ENCODE results near the gene CIITA. TPM values are rescaled to one million over a fixed set of nuclear protein-coding genes. Genes with fewer than 3 reads are reported as not detected.

The CIITA gene
- total and polyA plus RNA-seq, 8 donors: 1.8 to 39.7 (median 5.4) TPM

- peak in 1 of 4 donors; percentile 65 for ATAC-seq
- H3K27ac ChIP-seq: no peak overlapping the region
- no peaks in the 10 kb centered on the region for H3K36me3 ChIP-seq
- intact Hi-C loops (cut with DNase I): no loop called here
- no peak for FAIRE-seq
- WGBS, 2 donors: 35 to 39% methylated on average over 17 of the region's 17 CpGs
- DNase-seq: no peak
- no peaks in the 10 kb centered on the region for H3K4me1 ChIP-seq
- no peak for TF ChIP-seq CTCF (IDR thresholded peaks at IDR 0.05)
- no peaks in the 10 kb centered on the region for H3K9me3 ChIP-seq
- no peak overlapping the region for H3K4me3 ChIP-seq
- H3K27me3 ChIP-seq: no peaks in the 10 kb centered on the region
Observed at GRCh38 chr16:10895053-10895946, 18.3 kb downstream of the CIITA start.

GRCh38 chr16:10896165-10896564 is 19.2 kb downstream of the CIITA start:
- H3K27ac ChIP-seq: no peak overlapping the region
- no peak for DNase-seq
- no peaks in the 10 kb centered on the region for H3K4me1 ChIP-seq
- ATAC-seq: no peak
- no peaks in the 10 kb centered on the region for H3K36me3 ChIP-seq
- FAIRE-seq: no peak
- TF ChIP-seq CTCF (IDR thresholded peaks at IDR 0.05): no peak
- H3K27me3 ChIP-seq: no peaks in the 10 kb centered on the region
- intact Hi-C loops (cut with DNase I): no loop called here
- no peak overlapping the region for H3K4me3 ChIP-seq
- no peaks in the 10 kb centered on the region for H3K9me3 ChIP-seq
- 52 to 69% methylated on average over 3 of the region's 3 CpGs for WGBS, 2 donors

GRCh38 chr16:10896723-10897122 is 19.7 kb downstream of the CIITA start:
- FAIRE-seq (no peak), DNase-seq (no peak), ATAC-seq (peak in 2 of 4 donors; percentile 25 to 53)
- WGBS, 2 donors: 86 to 95% methylated on average over 2 of the region's 2 CpGs
- no peaks in the 10 kb centered on the region for H3K36me3 ChIP-seq
- H3K4me3 ChIP-seq: no peak overlapping the region
- H3K27ac ChIP-seq: no peak overlapping the region
- H3K4me1 ChIP-seq: no peaks in the 10 kb centered on the region
- intact Hi-C loops (cut with DNase I): no loop called here
- no peaks in the 10 kb centered on the region for H3K9me3 ChIP-seq
- TF ChIP-seq CTCF (IDR thresholded peaks at IDR 0.05): no peak
- H3K27me3 ChIP-seq: no peaks in the 10 kb centered on the region

- FAIRE-seq: no peak
- no peaks in the 10 kb centered on the region for H3K36me3 ChIP-seq
- 62 to 65% methylated on average over 5 of the region's 5 CpGs for WGBS, 2 donors
- peak in 1 of 4 donors; percentile 61 for ATAC-seq
- intact Hi-C loops (cut with DNase I): no loop called here
- no peaks in the 10 kb centered on the region for H3K9me3 ChIP-seq
- no peak overlapping the region for H3K27ac ChIP-seq
- no peak overlapping the region for H3K4me3 ChIP-seq
- no peaks in the 10 kb centered on the region for H3K4me1 ChIP-seq
- TF ChIP-seq CTCF (IDR thresholded peaks at IDR 0.05): no peak
- no peaks in the 10 kb centered on the region for H3K27me3 ChIP-seq
- no peak for DNase-seq
Observed at GRCh38 chr16:10897134-10897533, 20.1 kb downstream of the CIITA start.

GRCh38 chr16:10902999-10903398 is 26.0 kb downstream of the CIITA start:
- Histone ChIP-seq H3K27me3 (no peaks in the 10 kb centered on the region), H3K36me3 (no peaks in the 10 kb centered on the region), H3K4me1 (no peaks in the 10 kb centered on the region), H3K9me3 (no peaks in the 10 kb centered on the region), H3K4me3 (no peak overlapping the region), H3K27ac (no peak overlapping the region)
- 95 to 96% methylated on average over 1 of the region's 1 CpG for WGBS, 2 donors
- FAIRE-seq (no peak), DNase-seq (no peak), ATAC-seq (no peak)
- no peak for TF ChIP-seq CTCF (IDR thresholded peaks at IDR 0.05)
- intact Hi-C loops (cut with DNase I): loop anchor here in 1 of 3 donors (10.0 kb wide), 1 partner anchor 58 kb away; no protein-coding TSS in a partner anchor

All from pancreas (tissue), 10 donors.